GM19468 (cell line): Measurements from ENCODE around the gene ANKAR.
"Not testable (repeated sequence)": the region's sequence is repeated elsewhere in the genome, so short reads cannot be mapped to it uniquely, and the experiment has no call there.

Experiments used
- ATAC-seq: cut with Tn5 transposase; IDR thresholded peaks from one replicate; pipeline ENCODE4 v1.9.1; 2021; ENCODE audit warnings: mild to moderate bottlenecking, moderate library complexity, moderate number of reproducible peaks; ENCODE audit not compliant: unreplicated experiment; ENCODE audit errors: extremely low read depth

ANKAR gene

DNA sequence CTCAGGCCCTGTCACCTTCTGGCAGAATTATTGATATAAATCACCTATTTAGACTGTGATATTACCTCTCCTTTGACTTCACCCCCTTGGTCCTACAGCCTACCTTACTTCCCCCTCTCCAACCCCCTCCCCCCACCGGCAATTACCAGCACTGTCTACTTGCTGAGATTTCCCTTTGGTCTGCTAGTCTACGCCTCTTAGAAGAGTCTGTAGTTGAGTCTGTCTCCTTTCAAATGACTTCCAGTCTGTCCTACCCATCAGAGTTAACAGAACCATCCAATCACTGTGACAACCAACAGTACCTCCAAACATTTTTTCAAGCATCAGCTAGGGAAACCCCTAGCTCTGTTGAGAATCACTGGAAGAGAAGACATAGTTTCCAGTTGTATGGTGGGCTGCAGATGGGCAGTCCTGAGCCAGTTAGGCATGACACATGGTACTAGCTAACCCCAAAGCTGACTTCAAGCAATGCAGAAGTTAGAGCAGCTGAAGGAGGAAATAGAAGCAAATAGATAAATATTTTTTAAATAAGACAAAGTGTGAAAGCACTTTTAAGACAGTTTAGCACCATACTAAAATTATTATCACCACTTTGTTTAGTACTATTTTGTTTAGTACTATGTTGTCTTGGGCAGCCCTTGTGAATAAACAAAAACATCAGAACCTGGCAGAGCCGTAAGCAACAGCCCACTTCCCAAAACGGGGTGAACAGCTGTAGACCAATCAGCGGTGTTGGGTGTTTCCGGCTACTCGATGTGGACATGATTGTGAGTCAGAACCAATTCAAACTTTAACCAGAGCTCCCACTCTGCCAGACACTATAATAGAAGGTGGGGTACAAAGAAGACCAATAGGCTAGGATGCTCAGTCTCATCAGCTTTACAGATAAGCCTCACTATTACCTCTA, 15.9 kb upstream of the ANKAR start:
- ATAC-seq, result no peak

DNA sequence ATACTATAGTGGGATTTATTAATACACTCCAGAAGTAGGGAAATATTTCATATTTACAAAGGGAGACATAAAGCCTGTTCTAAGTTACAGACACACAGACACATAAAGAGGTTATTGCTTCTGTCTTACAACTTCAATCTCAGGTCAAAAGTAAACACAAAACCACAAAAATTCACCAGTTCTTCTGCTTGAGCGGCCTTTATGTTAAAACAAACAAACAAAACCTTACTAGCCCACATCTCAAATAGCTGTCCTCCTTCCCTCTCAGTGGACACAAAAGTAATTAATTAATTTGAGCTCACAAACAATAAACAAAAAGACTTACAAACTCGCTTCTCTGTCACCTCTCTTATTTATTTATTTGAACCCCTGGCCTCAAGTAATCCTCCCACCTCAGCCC, 14.7 kb upstream of the ANKAR start:
- ATAC-seq, result no peak

DNA sequence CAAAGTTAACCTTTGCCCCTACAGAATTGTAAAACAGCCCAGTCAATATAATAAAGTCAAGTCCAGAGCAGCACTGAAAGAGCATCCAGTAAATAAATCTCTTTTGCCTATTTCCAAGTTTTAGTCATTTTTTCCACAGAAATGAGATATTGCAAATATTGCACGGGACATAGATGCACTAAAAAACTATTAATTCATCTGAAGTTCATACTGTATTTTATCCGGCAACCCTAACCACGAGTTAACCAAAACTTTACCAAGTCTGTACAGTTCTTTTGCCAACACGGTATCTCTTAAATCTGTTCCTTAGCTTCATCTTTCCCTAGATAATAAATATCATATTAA, 13.7 kb upstream of the ANKAR start:
- no peak for ATAC-seq

DNA sequence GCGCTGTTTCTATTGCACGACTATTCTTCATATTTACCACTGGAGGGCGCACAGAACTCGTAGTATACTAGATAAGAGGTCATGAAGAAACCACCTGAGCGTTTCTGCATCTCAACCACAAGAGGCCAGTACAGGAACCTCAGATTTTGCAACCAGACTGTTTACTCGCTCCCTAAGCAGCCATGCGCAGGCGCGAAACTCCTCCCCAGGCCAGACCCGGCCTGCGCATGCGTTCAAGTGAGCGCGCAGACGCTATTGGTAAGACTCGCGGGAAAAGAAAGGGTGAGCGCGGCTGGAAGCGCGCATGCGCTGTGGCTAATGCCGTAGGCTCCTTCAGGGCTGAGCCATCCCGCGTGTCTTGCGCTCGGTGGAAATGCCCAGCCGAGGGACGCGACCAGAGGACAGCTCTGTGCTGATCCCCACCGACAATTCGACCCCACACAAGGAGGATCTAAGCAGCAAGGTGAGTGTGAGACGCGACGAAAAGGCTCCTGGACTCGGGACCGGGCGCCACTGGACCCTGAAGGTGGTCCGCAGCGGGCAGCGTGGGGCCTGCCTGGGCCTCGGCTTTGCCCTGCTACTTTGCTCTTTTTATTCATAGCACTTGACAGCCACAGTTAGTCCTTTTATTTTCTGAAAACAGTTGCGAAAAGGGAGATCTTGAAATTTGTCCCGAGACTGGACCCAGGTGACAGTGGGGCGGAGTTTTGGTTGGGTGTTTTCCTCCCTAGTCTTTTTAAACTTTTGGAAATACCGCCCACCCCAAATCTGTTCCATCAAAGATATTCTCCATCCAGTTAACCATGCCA, 13.1 kb upstream of the ANKAR start, which contains the start of gene ASNSD1:
TSS of gene ASNSD1 (plus strand) at position 312 of the 809 bp plus-strand sequence. CDS start 4,674 bp downstream, outside the sequence.
- peak; percentile 96 for ATAC-seq

DNA sequence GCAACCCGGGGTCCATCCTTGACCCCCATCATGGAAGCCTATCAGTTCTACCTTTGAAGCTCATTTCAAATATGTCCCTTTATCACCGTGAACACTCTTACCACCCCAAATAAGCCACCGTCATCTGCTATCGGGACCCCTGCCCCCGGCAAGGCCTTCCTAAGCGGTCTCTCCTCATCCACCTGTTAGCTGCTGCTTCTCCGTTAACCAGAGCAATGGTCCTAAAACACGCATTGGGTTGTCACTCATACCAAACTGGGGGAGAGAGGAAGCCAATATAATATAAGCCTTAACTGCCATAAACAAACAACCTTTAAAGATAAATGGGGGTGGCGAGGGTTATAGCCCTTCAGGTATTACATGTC, 12.5 kb upstream of the ANKAR start:
- no peak for ATAC-seq

DNA sequence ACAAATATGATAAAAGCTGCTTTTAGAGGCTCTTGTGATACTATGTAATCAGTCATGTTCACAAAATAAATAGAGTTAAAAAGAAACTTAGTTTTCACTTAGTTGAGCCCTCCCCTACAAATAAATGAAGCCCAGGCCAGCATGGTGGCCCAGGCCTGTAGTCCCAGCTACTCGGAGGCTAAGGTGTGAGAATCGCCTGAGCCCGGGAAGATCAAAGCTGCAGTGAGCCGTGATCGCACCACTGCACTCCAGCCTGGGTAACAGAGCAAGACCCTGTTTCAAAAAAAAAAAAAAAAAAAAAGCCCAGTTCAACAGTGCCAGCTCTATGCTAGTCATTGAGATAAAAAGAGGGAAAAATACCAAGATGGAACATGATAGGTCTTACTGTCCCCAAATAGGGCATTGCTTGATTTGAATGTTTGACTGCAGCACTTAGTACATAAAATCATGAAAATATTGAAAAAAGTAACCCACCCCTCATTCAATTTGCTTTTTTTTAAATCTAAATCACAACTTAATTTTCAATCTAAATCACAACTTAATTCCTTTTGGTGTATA, 11.7 kb upstream of the ANKAR start:
- no peak for ATAC-seq

DNA sequence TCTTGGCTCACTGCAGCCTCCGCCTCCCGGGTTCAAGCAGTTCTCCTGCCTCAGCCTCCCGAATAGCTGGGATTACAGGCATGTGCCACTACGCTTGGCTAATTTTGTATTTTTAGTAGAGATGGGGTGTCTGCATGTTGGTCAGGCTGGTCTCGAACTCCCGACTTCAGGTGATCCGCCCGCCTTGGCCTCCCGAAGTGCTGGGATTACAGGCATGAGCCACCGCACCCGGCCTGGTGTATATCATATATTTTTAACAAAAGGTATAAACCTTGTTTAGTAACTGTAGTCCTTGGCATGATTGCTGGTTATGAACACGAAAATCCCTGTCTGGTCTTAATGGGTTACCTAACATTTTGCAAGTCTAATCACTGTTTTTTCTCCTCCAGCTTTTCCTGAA, 11.2 kb upstream of the ANKAR start:
- not testable (repeated sequence) for ATAC-seq

DNA sequence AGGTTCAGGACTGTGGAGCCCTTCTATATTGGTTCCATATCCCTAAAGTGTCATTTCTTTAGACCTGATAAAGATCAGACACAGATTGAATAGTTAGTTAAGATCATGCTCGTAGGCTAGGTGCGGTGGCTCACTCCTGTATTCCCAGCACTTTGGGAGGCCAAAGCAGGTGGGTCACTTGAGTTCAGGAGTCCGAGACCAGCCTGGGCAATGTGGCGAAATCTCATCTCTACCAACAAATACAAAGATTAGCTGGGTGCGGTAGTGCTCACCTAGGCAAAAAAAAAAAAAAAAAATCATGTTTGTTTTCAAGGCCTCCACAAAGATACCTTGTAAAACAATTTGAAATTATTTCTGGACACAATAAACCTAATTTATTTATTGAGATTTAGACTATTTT, 4.6 kb upstream of the ANKAR start:
- no peak for ATAC-seq

DNA sequence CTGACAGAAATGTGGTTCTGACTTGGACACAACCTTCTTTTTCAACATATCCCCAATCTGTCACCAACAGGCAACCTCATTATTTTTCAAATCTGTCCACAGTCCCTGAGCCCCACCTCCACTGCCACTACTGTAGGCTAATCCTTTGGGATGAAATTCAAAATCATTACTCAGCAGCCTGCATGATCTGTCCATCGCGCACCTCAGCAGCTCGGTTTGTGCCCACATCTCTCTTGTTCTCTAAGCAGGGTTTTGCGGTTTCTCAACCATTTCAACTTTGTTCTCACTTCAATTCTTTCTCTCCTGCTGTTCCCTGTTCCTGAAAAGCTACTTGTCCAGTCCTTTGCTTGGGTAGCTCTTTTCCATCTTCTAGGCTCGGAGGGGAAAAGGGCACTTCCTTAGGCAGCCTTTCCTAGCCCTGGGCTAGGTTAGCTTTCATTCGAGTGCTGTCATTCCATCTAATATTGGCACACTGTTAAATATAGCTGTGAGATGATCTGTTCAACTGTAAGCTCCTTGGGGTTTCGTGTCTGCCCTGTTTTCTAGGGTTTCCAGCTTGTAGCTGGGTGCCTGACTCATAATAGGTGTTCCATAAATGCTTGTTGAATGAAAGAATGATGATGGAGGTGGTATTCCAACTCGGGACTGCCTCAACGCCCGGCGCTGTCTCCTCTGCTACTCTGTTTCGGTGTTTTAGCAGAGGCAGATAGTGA, 653 bp upstream of the ANKAR start:
- ATAC-seq, result no peak

DNA sequence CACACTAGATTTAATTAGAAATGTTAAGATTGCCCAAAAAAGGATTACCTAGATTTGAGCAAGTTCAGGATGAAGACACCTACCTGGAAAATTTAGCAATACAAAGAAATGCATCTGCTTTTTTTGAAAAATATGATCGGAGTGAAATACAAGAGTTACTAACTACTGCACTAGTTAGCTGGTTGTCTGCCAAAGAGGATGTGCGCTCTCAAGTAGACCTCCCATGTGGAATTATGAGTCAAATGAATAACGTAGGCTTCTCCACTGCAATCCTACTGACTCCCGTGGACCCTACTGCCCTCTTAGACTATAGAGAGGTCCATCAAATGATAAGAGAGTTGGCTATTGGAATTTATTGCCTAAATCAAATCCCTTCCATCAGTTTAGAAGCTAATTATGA, 2.0 kb downstream of the ANKAR start:
- no peak for ATAC-seq

DNA sequence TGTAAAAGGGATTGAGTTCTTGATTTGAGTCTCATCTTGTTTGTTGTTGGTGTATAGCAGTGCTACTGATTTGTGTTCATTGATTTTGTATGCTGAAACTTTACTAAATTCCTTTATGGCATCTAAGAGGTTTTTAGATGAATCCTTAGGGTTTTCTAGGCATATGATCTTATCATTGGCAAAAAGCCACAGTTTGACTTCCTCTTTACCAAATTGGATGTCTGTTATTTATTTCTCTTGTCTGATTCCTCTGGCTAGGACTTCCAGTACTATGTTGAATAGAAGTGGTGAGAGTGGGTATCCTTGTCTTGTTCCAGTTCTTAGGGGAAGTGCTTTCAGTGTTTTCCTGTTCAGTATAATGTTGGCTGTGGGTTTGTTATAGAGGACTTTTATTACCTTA, 4.8 kb downstream of the ANKAR start:
- ATAC-seq, result no peak

DNA sequence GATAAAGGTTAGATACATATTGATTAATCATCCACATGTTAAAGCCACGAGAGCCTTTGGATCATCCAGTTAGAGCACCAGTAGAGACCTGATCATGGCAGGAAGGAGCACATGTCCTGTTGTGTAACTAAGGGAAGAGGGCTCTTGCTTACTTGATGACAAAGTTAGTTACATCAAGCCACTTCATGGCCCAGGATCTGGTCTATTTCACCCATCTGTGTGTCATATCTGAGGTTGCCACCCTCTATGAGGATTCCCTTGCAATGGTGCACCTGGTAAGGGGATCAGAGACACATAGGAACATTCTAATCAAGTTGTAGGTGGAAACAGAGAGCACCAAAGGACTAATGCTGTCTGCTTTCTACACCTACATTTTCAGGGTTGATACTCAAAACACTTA, 6.7 kb downstream of the ANKAR start:
- no peak for ATAC-seq

DNA sequence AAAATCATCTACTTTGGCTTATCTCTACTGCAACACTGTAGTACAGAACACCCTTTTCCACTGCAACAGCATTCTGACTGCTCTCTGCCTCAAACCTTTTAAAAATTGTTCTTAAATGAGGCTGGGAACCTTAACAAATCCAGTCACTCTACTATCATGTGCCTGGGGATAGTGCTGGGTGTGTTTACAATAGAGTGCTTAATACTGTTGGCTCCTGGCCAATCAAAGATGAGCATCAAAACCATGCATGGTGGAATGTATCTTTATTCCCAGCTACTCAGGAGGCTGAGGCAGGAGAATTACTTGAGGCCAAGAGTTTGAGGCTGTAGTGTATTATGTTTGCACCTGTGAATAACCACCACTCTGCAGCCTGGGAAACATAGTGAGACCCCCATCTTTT, 7.4 kb downstream of the ANKAR start:
- ATAC-seq, result no peak

DNA sequence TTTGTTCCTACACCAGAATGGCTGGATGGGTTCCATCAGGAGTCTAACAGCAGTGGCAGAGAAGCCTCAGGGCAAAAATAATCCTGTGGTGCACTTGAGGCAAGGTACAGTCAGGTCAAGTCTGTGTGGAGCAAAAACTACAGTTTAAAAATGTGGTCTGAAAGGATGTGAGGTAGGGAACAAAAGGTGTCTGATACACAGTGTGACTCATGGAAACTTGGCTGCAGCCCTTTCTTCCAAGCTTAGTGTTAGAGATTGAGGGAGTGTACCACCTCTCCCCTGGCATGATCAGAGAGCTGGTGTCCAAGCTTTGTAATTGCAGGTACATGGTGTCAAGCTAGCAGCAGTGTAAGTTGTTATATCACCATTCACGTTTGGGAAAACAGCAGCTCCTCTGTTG, 8.9 kb downstream of the ANKAR start:
- ATAC-seq, result no peak

DNA sequence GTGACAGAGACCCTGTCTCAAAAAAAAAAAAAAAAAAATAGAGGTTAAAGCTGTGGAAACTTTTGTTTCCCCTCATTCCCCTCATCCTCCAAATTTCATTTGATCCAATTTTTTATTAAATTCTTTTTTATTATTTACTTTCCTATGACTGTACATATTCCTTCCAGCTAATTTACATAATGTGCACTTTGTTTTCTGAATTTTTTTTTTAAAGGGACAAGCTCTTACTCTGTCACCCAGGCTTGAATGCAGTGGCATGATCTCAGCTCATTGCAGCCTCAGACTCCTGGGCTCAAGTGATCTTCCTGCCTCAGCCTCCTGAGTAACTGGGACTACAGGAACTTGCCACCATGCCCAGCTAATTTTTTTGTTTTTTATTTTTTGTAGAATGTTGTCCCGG, 10.3 kb downstream of the ANKAR start:
- no peak for ATAC-seq

DNA sequence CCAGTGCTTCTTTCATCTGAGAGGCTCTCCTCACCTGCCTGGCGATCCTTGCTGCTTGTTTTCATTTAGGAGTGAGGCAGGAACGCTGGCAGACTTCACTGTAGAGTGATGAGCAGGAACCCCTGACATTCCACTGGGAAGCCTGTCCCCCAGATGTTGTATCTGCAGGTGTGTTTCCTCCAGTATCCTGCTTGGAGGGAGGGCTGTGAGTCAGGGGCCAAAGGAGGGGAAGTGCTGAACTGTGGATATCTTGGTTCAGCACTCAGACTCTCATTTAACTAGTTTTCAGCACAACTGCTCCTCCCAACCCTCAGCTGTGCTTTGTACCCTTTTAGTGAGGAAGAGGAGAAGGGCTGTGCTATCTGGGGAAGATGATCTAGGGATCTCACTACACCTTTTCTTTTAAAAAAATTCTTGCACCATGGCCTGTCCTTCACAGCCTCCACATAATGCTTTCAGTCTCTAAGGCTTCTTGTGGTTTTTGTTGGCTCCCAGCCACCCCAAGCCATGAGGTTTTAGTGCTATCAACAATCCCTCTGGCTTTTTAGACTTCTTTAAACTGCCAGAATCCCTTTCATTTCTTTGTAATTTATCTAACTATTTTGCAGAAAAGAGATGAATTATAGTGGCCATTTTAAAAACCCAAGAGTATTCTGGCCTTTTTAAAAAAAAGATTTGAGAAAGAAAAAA, 11.2 kb downstream of the ANKAR start:
- ATAC-seq, result no peak

DNA sequence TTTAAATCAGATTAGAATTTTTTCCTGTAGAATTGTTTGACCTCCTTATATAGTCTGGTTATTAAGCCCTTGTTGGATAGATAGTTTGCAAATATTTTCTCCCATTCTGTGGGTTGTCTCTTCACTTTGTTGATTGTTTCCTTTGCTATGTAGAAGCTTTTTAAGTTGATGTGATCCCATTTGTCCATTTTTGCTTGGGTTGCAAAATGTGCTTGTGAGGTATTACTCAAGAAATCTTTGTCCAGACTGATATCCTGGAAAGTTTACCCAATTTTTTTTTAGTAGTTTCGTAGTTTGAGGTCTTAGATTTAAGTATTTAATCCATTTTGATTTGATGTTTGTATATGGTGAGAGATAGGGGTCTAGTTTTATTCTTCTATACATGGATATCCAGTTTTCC, 13.3 kb downstream of the ANKAR start:
- ATAC-seq, result not testable (repeated sequence)

DNA sequence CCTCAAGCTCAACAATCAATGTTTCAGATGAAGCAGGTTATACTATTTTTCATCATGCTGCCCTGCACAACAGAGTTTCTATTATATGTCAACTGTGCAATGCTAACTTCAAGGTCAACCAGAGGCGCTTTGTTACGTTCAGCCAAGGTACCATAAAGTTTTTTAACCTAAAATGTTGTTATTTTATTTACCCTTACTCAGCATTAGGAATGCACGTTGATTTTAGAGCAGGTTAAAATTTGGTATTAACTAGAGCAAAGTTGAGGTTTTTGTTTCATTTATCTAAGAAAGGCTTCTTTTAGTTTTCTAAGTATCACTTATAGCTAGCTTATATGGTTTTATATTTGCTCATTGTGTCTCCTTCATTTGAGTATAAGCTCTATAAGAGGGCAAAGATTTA, 21.8 kb downstream of the ANKAR start:
- ATAC-seq, result no peak

DNA sequence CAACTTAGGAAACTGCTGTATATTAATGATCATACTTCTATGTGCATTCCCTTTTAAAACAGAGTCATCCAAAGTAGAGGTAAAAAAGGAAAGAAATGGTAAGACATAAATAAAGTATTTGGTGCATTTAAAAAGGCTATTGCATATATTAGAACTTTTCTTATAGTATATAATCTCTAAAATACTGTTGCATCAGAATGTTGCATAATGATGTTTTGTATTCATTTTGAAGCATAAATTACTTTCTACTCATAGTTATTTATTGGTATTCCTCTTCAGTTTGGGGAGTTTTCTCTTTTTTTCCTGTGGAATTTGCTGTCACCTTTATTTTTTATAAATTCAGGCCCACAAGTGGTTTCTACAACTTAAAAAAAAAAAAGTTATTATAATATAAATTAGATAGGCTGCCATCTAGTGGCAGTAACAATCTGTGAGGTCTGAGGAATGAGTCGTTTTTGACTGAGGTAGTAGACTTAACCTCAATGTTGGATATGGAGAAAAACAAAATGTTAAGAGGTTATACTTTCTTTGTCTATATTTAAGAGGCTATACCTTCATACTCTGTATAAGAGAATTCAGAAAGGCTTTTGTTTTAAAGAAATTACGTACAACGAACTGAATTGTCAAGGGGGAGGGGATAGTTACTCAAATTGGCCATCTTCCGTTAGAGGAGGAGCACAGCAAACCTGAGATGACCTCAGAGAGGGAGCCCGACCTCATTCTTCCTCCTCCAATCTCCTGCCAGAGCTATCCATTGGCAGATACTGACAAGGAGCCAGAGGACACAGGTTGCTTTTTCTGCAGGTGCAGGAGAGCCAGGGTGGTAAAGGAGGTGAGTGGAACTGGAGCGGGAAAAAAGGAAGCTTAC, 23.8 kb downstream of the ANKAR start:
- no peak for ATAC-seq
